Esophagus squamous epithelium (tissue), 5 donors: ENCODE results near the gene INSYN1. TPM values are rescaled to one million over a fixed set of nuclear protein-coding genes. Genes with fewer than 3 reads are reported as not detected.
"Not testable (repeated sequence)": the region's sequence is repeated elsewhere in the genome, so short reads cannot be mapped to it uniquely, and the experiment has no call there.

Experiments
- DNase-seq: peaks from one replicate; lab custom pipeline; 2025; lab: John Stamatoyannopoulos, UW
- H3K27ac ChIP-seq, 4 donors: fragments of 200-600 bp; sonication (generic); one replicate each; pipeline ENCODE4 v1.5.1; 2016 to 2019; ENCODE audit warnings: mild to moderate bottlenecking in 1 of 4
- H3K27me3 ChIP-seq, 4 donors: fragments of 200-600 bp; sonication (generic); 1 replicate in 3 of 4; 2 replicates in 1 of 4; pipeline versions ENCODE4 v1.5.1 to v1.6.0; 2017 to 2021; ENCODE audit warnings: antibody characterized with exemption in 1 of 4
- H3K36me3 ChIP-seq, 3 donors: fragments of 200-600 bp; sonication (generic); one replicate each; pipeline ENCODE4 v1.5.1; 2016 to 2019
- H3K4me1 ChIP-seq, 3 donors: fragments of 200-600 bp; sonication (generic); one replicate each; pipeline ENCODE4 v1.5.1; 2017 to 2019
- H3K4me3 ChIP-seq, 4 donors: fragments of 200-600 bp; sonication (generic); 1 replicate in 3 of 4; 2 replicates in 1 of 4; pipeline ENCODE4 v1.5.1; 2016 to 2019; ENCODE audit warnings: mild to moderate bottlenecking in 2 of 4, moderate library complexity in 1 of 4
- H3K9me3 ChIP-seq, 3 donors: fragments of 200-600 bp; sonication (generic); one replicate each; pipeline ENCODE4 v1.5.1; 2016 to 2019
- POLR2A ChIP-seq, 4 donors: fragments of 450-650 bp; IDR thresholded peaks; one replicate each; pipeline ENCODE4 v1.6.1; 2017; ENCODE audit warnings: antibody characterized with exemption in 4 of 4, mild to moderate bottlenecking in 4 of 4, moderate library complexity in 3 of 4
- WGBS, 2 donors: methylation state at CpG; one replicate each; pipeline ENCODE4 v1.1.5; 2018; 5-methylcytosine and 5-hydroxymethylcytosine counted together
- intact Hi-C: fragments of 100-400 bp; cut with DNase I; formaldehyde crosslinking; loops from one replicate; pipeline ENCODE4 v1.15.0; 2022
- total RNA-seq, 4 donors: library from RNA; depleted of rRNA; stranded (reverse); fragments of >200 nt; gene quantifications; one replicate each; pipeline ENCODE4 v1.1.0, GENCODE V29; 2016
- TF ChIP-seq, protein P1 (sequence below), 6 experiments: fragments of 450-650 bp in 4 of 6; fragments of 200-600 bp in 2 of 6; sonication (generic) in 2 of 6; IDR thresholded peaks; one replicate each; pipeline ENCODE4 v1.5.1; 2016 to 2019; ENCODE audit warnings: antibody characterized with exemption in 6 of 6, mild to moderate bottlenecking in 4 of 6, moderate library complexity in 4 of 6
- donor health status: DM: yes; HTN: yes; CAD: no.

INSYN1 gene
- total RNA-seq, 4 donors from 2014 or later, result 0.38 to 20.9 (median 9.3) TPM

DNA sequence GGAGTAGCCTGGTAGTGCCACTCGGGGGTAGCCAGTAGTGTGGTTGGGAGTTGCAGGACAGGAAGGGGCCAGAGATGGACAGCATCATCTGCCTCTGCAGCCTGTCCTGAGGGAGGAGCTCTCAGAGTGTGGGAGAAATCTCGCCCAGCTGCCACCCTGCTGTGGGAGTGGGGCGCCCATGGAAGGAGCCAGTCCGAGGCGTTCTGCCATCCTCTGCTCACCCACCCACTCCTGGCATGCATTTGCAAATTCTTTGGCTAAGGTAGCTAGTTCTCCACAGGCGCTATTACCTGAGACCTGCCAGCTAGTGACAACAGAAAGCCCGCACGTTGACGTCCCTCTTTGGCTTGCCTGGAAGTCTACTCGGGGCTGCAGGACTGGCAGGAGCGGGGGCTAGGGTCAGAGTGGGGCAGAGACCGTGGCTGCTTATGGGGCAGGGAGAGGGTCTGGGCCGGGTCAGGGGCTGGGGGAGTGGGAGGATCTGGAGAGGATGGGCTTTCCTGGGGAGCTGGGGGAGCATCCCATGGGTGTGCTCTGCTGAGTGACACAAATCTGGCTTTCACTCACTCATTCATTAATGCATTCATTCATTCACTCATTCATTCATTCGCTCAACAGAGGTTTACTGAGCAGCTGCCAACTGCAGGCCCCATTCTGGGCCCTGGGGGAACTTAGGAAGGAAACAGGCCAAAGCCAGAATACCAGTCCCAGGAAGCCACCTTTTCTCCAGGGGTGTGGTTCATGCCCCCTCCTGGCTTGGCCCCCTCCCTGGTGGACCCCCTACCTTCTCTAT lies 44.4 kb upstream of the INSYN1 start:
- peaks cover 20 to 28% (median 22%) of the 10 kb centered on the region in 3 donors for H3K4me1 ChIP-seq
- no peak for DNase-seq
- H3K27me3 ChIP-seq, result no peaks in the 10 kb centered on the region
- intact Hi-C loops, result no loop called here
- WGBS, 2 donors, result 40 to 67% methylated on average over 2 to 13 of the region's 14 CpGs
- H3K4me3 ChIP-seq, result no peak overlapping the region
- H3K36me3 ChIP-seq, result no peaks in the 10 kb centered on the region
- H3K9me3 ChIP-seq, result no peaks in the 10 kb centered on the region
- no peak overlapping the region for H3K27ac ChIP-seq
- TF ChIP-seq POLR2A (IDR thresholded peaks at IDR 0.05), result no peak
- TF ChIP-seq, protein P1, sequence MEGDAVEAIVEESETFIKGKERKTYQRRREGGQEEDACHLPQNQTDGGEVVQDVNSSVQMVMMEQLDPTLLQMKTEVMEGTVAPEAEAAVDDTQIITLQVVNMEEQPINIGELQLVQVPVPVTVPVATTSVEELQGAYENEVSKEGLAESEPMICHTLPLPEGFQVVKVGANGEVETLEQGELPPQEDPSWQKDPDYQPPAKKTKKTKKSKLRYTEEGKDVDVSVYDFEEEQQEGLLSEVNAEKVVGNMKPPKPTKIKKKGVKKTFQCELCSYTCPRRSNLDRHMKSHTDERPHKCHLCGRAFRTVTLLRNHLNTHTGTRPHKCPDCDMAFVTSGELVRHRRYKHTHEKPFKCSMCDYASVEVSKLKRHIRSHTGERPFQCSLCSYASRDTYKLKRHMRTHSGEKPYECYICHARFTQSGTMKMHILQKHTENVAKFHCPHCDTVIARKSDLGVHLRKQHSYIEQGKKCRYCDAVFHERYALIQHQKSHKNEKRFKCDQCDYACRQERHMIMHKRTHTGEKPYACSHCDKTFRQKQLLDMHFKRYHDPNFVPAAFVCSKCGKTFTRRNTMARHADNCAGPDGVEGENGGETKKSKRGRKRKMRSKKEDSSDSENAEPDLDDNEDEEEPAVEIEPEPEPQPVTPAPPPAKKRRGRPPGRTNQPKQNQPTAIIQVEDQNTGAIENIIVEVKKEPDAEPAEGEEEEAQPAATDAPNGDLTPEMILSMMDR (IDR thresholded peaks at IDR 0.05), result no peak

DNA sequence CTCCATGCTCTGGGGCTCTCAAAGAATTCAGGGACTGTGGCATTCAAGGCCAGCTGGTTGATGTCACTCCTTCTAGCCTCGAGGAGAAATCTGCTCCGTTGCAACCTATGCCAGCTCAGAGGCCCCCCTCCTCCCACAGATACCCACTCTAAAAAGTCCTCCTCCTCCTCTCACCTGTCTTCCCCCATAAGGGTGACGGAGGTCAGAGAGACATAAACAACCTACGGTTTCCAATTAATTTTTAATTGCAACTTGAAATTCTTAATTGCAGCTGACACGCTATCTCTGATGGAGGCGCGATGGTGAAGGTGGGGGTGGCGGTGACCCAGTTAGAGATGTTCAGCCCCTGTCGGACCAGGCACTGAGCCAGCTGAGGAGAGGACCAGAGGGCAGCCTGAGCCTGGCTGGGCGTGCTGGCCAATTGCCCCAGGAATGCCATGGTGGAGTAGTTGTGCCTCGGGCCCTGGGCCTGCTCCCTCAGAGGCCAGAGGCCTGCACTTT lies 43.2 kb upstream of the INSYN1 start:
- Histone ChIP-seq H3K4me3 (no peak overlapping the region), H3K4me1 (peaks cover 9 to 16% (median 14%) of the 10 kb centered on the region in 3 donors), H3K36me3 (no peaks in the 10 kb centered on the region), H3K27me3 (no peaks in the 10 kb centered on the region), H3K9me3 (no peaks in the 10 kb centered on the region), H3K27ac (no peak overlapping the region)
- DNase-seq, result no peak
- 72 to 75% methylated on average over 4 to 11 of the region's 11 CpGs for WGBS, 2 donors
- no peak for TF ChIP-seq POLR2A (IDR thresholded peaks at IDR 0.05)
- TF ChIP-seq, protein P1 (IDR thresholded peaks at IDR 0.05), result no peak
- intact Hi-C loops, result no loop called here

DNA sequence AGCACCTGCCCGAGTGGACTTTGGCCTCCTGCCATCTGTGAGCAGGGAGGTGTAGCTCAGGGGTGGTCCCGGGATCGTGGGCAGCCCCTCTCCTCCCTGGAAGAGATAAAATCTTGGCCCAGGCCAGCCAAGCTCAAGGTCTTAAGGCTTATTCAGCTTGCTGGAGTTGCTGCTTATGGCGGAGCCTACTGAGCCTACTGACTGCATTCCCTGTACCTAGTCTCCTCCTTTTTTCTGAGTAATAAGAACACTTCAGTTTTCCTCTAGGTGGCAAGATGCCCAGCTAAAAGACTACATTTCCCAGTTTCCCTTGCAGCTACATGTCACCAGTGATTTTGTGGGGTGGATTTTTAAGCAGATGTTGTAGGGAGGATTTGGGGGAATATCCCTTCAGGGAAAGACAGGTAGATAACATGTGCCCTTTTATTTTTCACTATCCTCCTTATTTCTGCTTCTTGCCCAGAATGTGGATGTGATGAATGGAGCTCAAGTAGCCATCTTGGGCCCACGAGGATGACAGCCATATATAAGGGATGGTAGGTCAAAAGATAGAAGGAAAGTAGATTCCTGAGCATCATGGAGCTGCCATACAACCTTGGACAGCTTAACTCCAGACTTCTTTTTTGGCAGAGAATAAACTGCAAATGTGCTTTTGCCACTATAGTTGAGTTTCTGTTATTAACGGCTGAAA lies 41.4 kb upstream of the INSYN1 start:
- TF ChIP-seq, protein P1 (IDR thresholded peaks at IDR 0.05), result no peak
- TF ChIP-seq POLR2A (IDR thresholded peaks at IDR 0.05), result no peak
- intact Hi-C loops, result no loop called here
- H3K36me3 ChIP-seq, result no peaks in the 10 kb centered on the region
- H3K4me3 ChIP-seq, result no peak overlapping the region
- no peaks in the 10 kb centered on the region for H3K9me3 ChIP-seq
- 79 to 80% methylated on average over 5 to 6 of the region's 6 CpGs for WGBS, 2 donors
- DNase-seq, result no peak
- H3K27me3 ChIP-seq, result no peaks in the 10 kb centered on the region
- H3K4me1 ChIP-seq, result no peaks in the 10 kb centered on the region
- H3K27ac ChIP-seq, result no peak overlapping the region

DNA sequence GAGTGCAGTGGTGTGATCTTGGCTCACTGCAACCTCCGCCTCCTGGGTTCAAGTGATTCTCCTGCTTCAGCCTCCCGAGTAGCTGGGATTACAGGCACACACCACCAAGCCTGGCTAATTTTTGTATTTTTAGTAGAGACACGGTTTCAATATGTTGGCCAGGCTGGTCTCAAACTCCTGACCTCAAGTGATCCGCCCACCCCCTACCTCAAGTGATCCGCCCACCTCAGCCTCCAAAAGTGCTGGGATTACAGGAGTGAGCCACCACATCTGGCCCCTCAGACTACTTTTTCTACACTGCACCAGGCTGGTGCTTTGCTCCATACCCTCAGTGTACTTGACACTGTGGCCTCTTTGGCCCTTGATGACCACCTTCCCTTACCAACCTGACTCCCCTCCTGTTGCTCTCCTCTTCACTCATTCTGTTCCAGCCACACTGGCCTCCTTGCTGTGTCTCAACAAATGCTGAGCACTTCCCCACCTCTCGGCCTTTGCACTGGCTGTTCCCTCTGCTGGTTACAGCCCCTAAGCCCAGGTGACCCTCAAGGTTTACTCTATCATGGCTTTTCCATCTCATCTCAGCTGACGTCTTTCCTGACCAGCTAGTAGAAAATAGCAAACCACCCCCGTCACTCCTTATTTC lies 39.9 kb upstream of the INSYN1 start:
- intact Hi-C loops, H3K27ac ChIP-seq: not testable (repeated sequence)
- WGBS, 2 donors, result 86 to 88% methylated on average over 7 of the region's 8 CpGs

DNA sequence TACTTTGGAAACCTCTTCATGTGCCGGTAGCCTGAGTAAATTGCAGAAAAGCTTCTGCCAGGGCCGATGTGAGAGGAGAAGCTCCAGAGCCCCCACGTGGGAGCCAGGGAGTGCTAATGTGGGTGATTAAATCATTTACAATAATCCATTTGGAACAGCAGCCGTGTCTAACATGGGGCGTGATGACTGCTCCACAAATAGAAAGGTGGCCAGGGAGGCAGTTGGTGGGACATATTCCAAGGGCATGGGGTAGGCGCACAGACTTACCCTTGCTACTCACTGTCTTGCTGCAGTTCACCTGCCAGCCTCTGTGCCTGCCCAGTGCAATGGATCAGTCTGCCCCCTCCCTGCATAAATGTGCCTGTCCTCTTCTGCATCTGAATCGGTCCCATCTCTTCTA lies 39.3 kb upstream of the INSYN1 start:
- intact Hi-C loops, result no loop called here
- Histone ChIP-seq H3K36me3 (no peaks in the 10 kb centered on the region), H3K4me3 (no peak overlapping the region), H3K27me3 (no peaks in the 10 kb centered on the region), H3K4me1 (no peaks in the 10 kb centered on the region), H3K27ac (no peak overlapping the region), H3K9me3 (no peaks in the 10 kb centered on the region)
- TF ChIP-seq POLR2A (IDR thresholded peaks at IDR 0.05), result no peak
- TF ChIP-seq, protein P1 (IDR thresholded peaks at IDR 0.05), result no peak
- 49 to 52% methylated on average over 7 of the region's 7 CpGs for WGBS, 2 donors
- DNase-seq, result no peak

More for the DNA sequence above, 39.9 kb upstream of the INSYN1 start:
- not testable (repeated sequence) for DNase-seq, H3K4me3 ChIP-seq, H3K4me1 ChIP-seq, H3K36me3 ChIP-seq, H3K27me3 ChIP-seq, H3K9me3 ChIP-seq
